GM18511 (cell line): ENCODE results near the gene HPCAL1.

Source experiments
- ATAC-seq: cut with Tn5 transposase; IDR thresholded peaks from one replicate; pipeline ENCODE4 v1.9.1; 2021; ENCODE audit warnings: mild to moderate bottlenecking, moderate library complexity; ENCODE audit not compliant: unreplicated experiment

Gene HPCAL1

DNA sequence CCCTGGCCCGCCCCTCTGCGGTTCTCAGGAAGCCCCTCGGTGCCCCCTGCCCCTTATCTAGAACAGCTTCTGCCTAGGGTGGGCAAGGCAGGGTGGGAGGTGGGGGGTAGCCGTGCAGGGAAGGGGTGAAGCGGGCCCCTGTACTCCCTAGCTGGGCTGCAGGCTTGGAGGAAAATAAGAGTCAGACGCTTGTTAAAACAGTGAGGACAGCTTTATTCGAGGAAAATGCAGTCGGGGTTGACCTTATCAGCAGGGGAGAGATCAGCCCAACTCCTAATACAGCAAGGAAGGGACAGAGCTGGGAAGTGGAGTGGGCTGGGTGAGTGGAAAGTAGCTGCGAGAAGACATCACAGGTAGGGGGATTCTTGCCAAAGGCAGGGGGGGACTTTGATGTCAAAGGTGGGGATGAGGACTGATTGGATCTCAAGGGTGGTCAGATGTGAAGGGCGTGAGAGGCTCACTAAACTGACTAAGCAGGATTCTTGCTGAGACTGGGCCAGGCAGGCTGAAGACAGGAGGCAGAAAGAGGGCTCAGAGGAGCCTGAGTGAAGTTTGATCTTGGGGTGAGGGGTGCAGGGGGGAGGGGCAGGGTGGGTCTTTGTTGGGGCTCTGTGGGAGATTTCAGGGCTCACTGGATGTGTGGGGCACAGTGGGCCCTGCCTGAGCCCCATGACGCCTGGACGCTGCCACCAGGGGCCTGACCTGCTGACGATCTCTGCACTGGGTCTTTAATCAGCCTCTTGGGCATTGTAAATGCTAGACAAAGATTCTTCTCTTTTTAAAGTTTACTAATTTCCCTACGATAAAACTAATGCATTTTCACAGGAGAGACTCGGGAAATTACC lies 29.9 kb downstream of the HPCAL1 start:
- no peak for ATAC-seq

DNA sequence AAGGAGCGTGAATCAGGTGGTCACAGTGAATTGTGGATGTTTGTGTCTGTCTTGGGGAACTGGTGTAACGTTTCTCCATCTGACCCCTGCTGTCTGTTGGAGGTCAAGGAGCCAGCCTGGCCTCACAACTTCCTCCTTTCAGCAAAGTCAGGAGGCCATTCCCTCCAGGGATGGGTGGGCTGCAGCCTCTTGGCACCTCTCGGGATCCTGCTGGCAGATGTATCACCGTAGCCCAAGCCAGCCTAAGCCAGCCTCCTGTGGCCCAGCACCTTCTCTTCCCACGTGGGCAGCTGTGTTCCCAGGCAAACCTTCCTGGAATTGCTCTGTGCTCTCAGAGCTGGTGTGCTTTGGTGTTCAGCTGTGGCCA lies 30.5 kb downstream of the HPCAL1 start:
- ATAC-seq = no peak

DNA sequence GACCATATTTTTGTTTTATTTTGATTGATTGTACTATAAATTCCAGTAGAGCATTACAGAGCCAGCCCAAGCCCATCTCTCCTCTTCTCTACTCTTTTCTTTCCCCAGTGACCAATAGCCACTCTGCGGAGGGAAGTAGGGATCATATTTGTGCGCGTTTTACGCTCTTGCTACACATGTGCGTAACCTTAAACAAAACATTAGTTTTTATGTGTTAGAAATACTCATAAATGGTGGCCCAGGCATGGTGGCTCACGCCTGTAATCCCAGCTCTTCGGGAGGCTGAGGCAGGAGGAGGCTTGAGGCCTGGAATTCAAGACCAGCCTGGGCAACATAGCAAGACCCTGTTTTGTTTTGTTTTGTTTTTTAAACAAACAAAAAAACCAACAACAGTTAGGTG lies 31.3 kb downstream of the HPCAL1 start:
- ATAC-seq = no peak

DNA sequence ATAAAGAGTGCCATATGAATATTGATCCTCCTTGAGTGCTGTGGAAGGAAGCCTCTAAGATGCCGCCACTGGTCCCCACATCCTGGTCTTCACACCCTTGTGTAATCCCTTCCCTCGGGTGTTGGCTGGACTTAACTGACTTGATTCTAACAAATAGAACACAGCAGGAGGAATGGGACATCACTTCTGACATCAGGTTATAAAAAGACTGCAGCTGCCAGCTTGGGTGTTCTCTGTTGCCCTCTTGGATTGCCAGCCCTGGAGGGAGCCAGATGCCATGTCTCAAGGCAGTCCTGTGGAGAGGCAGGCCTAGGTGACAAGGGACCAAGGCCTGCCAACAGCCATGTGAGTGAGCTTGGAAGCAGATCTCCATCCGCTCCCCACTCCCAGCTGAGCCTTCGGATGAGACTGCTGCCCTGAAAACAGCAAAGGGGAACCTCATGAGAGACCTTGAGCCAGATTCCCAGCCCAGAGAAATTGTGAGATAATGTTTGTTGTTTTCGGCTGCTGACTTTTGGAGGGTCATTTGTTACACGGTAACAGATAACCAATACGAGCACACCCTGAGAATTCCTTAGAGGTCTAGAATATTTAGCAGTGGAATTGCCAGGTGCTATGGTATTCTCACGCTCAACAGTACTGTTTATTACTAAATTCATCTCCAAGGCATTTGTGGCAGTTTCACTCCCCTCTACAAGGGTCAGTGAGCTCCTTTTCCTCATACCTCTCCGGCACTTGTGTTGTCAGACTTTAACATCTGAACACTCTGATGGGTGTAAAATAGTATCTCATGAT lies 32.5 kb downstream of the HPCAL1 start:
- no peak for ATAC-seq

DNA sequence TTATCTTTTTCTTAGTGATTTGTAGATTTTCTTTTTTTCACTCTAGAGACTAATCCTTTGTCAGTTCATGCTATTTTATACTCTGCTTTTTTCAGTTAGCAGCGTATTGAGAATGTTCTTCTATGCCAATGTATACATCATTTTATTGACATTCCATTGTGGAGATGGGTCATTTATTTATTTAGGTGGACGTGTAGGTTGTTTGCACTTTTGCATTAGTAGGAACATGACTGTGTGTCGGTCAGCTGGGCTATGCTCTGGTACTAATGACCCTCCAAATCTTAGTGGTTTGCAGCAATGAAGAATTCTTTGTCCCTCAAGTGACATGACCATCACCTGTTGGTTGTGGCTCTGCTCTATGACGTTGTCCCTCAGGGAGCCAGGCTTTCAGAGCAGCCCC lies 33.6 kb downstream of the HPCAL1 start:
- ATAC-seq = no peak

DNA sequence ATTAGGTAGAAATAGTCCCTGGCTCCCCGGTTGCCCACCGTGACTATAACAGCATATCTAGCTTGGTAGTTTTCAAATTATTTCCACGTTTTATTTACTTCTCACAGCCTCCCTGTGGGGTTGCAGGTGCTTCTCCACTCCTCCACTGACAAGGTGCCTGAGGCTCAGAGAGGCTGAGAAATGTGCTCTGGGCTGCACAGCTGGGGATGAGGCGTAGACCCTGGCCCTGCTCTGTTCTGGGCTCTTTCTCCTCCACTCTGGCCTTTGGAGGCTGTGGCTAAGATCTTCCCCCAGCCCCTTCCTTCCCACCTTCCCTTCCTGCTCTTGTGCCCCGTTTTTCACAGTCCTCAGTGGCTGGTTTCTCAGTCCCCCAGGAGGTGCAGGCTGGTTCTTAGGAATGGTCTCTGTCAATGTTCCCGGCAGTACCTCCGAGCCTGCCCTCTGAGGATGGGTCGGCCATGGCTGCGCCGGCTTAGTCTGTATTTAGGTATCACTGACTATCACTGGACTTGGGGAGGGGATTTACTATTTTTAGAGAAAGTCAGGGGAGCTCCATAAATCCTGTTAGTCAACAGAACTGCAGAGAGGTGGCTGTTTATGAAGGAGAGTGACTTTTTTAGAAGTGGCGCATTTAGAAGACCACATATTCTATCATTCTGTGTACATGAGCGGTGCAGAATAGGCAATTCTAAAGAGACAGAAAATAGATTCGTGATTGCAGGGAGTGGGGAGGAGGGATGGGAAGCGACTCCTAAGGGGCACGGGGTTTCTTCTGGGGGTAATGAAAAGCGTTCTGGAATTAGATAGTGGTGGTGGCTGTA lies 35.0 kb downstream of the HPCAL1 start:
- ATAC-seq = no peak

DNA sequence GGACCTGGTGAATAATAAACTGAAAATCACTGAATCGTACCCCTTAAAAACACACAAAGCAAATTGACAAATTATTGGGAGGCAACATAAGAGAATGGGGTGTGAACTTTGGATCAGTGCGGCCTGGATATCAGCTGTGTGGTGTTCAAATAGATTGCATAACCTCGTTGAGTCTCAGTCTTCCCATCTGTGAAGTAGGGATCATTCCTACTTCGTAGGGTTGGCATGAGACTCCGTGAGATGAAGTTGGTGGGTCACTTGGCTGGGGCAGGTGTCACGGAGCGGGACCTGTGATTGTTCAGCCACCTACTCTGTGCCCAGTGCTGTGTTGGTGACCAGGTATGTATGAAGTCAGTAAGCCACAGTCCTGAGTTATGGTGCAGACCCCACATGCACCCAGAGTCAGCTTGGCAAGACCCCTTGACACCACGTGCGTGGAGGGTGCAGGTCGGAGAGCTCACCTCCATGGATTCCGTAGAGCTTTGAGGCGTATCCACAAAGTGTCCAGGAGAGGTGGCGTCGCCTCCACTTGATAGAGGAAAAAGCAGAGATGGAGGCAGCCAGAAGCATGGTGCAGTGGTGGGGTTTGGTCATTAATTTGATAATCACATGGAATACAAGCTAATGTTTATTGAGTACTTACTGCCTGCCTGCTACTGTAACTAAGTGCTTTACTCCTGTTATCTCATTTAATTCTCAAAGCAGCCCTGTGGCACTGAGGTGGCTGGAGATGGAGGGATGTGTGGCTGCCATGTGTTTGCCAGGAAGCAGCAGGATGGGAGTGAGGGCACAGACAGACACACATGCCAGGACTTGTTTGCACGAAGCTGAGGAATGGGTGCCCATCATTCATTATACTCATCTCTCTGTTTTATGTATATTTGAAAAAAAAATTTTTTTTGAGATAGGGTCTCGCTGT lies 35.8 kb downstream of the HPCAL1 start:
- no peak for ATAC-seq

DNA sequence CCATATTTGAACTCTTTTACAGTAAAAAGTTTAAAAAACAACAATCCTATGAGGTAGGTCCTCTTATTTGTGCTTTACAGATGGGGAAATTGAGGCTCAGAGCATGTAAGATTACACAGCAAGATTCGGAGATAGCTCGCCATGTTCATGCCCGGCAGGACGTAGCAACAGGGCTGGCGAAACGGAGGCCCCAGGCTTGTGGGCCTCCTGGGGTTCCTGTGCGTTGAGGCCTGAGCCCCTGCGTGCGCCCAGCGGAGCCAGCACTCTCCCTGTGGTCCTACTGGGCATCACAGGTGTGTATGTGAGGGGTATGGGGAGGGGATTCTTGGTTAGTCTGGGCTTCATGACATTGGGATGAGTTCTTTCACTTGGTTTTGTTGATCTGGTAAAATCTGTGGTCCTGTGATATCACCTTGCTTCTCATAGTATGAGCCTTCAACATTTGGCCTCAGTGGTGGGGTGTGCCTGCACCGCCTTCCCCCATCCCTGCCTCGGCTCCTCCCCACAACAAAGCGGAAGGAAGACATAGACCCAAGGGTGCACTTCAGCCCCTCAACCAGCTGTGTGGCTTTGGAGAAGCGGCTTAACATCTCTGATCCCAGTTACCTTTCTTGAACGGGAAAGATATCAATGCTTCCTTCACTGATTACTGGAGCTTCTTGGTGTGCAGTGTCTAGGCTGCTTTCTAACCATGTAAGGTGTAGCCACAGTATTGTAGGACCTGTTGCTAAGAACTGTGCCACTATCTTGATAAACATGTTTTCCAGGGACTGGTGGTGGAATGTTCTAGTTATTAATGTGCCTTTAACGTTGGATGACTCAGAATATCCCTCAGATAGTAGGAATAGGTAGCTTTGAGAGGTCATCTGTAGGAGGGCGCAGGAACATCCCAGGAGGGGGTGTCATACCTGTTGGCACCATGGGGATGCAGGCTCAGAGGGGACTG lies 37.2 kb downstream of the HPCAL1 start:
- no peak for ATAC-seq

DNA sequence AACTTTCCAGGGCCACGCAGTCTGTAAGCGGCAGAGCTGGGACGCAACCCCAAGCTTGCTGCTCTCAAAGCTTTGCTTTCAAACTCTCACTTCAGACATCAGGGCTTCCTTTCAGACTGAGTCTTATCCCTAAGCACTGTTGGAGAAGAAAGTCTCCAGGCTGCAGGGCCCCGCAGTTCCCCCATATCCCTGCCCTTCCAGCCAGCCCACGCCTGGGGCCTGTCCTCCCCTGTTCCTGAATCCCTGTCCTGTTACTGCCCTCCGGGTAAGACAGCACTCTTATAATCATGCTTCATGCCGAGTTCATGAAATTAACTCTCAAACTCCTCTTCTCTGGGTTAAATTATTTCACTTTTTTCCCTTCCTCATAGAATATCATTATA lies 37.9 kb downstream of the HPCAL1 start:
- ATAC-seq = no peak

DNA sequence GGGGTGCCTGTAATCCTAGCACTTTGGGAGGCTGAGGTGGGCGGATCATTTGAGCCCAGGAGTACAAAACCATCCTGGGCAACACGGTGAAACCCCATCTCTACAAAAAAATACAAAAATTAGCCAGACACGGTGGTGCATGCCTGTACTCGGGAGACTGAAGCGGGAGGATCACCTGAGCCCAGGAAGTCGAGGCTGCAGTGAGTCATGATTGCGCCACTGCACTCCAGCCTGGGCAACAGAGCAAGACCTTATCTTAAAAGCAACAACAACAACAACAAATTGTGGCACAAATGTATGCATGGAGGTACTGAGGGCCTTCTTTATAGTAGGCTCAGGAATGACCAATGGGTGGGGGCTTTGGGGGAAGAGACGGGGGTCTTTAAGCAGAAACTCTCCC lies 38.5 kb downstream of the HPCAL1 start:
- ATAC-seq = no peak

DNA sequence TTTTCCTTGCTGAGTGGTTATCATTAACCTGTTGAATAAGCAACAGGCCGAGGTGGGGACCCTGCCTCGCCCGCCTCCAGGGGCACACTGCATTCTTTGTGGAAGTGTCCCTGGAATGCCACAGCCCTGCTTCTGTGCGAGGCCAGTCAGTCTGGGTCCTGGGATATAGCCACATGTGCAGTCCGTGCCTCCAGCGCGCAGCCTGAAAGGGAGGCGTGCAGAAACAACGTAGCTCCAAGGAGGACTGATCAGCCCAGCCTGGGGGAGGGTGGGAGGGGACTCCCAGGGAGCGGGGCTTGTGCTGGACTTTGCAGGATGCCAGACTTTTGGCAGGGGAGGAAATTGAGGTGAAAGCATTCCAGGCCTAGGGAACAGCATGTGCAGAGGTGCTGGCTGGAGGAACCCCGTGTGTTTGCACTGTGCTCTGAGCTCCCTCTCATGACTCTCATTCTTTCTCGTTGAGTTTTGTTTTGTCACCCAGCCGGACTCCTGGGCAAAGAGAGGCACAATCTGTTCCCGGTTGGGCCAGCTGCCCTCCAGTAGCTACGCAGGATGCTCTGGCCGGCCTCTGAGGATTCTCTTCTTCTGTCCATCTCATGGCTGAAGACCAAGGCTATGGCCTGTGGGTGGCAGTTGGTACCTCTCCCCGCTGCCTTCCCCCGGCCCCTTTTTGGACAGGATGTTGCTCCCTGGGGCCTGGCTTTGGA lies 39.7 kb downstream of the HPCAL1 start:
- ATAC-seq = no peak

DNA sequence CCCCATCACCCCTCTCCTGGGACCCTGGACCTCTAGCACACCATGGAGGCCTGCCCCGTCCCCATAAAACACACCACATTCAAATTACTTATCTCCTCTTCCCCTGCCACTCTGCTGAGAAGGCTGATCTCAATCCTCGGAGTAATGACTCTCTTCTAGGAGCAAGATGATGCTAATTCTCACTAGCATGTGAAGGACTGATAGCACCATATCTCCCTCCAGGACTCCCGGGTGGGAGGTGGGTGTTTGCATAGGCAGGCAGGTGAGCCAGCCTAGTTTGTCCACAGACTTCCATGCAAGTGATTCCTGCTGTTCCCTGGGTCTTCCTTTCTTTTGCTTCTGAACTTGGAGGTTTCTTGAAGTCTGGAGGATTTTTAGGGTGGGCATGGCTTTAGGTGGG lies 40.5 kb downstream of the HPCAL1 start:
- no peak for ATAC-seq

DNA sequence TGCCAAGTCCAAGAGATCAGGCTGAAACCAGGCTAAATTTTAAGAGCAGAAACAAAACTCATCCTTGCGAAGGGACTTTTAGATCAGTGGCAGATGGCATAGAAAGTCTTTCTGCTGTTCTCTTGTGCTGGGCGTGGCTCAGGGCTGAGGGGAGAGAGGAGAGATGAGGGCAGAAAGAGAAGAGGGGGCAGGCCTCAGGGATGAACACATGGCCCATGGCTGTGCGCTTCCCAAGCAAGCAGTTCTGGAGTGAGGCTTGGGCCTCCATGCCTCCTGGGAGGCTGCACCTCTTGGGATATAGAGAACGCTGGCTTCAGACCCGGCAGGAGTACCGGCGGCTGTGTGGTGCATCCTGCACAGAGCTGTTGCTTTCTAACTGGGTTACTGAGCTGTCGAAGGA lies 41.0 kb downstream of the HPCAL1 start:
- ATAC-seq = no peak

DNA sequence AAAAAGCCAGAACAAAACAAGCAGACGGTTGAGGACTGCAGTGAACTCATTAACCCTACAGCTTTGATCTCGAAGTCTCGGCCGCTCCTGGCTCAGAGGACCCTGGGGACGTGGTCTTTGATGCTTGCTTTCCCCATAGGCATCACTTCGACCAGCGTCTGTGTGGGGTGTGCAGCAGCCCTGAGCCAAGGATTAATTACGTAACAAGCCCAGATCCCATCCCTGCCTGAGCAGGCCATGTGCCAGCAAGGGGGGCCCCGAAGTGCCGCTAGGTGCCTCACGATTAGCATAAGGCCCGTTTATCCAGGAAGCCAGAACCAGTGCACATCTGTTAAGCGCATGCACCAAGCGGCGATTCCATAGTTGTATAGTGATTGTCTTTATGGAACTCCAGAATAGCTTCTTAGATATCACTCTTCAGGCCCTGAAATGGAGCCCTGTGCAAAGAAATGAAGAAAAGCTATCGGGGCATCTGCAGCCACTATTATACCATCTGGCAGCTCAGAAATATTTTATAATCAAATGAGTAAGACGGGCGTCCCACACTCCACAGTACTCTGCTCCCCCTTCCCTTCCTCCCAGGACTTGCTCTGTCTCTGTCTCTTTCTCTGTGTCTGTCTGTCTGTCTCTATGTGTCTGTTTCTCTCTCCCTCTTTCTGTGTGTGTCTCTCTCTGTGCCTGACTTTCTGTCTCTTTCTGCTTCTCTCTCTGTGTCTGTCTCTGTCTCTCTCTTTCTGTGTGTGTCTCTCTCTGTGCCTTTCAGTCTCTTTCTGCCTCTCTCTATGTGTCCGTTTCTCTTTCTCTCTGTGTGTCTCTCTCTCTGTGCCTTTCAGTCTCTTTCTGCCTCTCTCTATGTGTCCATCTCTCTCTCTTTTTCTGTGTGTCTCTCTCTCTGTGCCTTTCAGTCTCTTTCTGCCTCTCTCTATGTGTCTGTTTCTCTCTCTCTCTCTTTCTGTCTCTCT lies 41.7 kb downstream of the HPCAL1 start:
- ATAC-seq = no peak

DNA sequence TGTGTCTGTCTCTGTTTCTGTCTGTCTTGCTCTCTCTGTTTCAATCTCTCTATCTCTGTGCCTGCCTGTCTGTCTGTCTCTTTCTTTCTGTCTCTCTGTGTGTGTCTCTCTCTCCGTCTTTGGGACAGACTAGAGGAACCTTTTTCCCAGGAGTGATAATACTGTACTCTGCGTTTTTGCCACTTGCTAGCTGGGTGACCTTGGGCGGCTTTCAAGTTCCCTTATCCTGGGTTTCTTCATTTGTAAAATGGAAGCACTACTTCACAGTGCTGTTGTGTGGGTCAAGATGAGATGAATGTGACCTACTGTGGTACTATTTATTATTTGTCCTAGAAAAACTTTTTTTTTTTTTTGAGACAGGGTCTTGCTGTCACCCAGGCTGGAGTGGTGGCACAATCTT lies 42.4 kb downstream of the HPCAL1 start:
- ATAC-seq = no peak

DNA sequence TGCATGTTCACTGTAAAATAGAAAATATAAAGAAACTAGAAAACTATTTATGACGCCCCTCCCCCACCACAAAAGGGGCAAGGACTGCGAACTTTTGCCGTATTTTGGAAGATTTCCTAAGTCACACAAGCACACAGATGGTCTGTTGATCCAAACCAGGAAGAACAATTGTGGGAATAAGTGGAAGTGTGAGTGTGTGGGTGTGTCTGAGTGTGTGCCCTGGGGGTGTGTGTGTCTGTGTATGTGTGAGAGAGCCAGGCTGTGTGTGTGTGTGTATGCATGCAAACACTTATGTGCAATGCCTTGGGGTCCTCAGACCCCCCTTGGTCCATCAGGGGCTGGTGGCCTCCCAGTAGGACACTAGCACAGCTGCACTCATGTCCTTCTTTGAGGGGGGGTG lies 43.1 kb downstream of the HPCAL1 start:
- no peak for ATAC-seq

DNA sequence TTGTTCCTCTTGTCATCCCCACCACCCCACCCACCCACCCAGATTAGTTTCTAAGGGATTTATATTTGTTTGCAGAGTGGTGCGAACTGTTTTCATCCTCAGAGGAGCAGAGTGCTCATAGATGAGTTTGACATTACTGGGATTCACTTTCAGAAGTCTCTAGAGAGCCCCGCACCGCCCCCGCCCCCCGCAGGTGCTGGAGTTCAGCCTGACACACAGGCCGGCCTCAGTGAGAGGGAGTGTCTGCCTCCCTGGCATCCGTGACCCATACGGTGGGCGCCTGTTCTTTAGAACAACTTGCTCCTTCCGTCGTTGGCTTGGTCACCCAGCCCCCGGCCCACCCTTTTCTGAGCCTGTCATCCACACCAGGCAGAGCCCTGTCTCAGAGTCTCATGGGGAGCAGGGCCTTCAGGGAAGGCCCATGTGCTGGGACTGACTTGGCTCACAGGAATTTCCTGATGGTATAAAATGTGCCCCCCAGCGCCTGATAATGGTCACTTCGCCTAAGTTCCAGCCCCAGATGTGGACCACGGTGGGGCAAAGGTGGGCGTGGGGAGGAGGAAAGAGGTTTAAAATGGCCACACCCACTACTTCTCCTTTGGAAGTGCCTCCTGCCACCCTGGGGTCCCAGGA lies 44.3 kb downstream of the HPCAL1 start:
- ATAC-seq = no peak
